Fibroblast of the aortic adventitia (primary cell): ENCODE results near the gene THSD1. TPM values are rescaled to one million over a fixed set of nuclear protein-coding genes. Genes with fewer than 3 reads are reported as not detected.
A peak's percentile ranks its signal among the peaks of the same experiment; 100 is the strongest.

Experiments
- DNase-seq: peaks from one replicate; pipeline ENCODE4 v3.0.0-alpha.2; 2010; ENCODE audit warnings: low read depth
- H3K4me3 ChIP-seq: 2 replicates; pipeline ENCODE4 v1.5.1; 2011; ENCODE audit warnings: low read depth, mild to moderate bottlenecking, control low read depth, low read length, moderate library complexity
- CTCF ChIP-seq: IDR thresholded peaks from 2 replicates; pipeline ENCODE4 v1.5.1; 2011; ENCODE audit warnings: mild to moderate bottlenecking, low read length, control low read depth, inconsistent platforms; ENCODE audit not compliant: insufficient read depth
- total RNA-seq: library from RNA; depleted of rRNA; stranded (reverse); fragments of >200 nt; gene quantifications from 2 replicates; pipeline ENCODE4 v1.2.3, GENCODE V29; 2012; ENCODE audit warnings: low replicate concordance

The THSD1 gene
- 4.8 and 6.0 TPM in 2 replicates for total RNA-seq

- peak; percentile 55 for DNase-seq
- peak within 1 kb of the TSS; percentile 74 for H3K4me3 ChIP-seq
- no peak for TF ChIP-seq CTCF
These were observed at the start of gene THSD1 for GRCh38 chr13:52405767-52406494. TSS of gene THSD1 (minus strand) at chr13:52406172. CDS start at chr13:52402600, 3,572 bp downstream.

GRCh38 chr13:52455677-52456041 lies 49.7 kb upstream of the THSD1 start:
- peak; percentile 66 for DNase-seq
- TF ChIP-seq CTCF, result no peak
- peak overlapping the region; percentile 97 for H3K4me3 ChIP-seq

- peak; percentile 91 for DNase-seq
- TF ChIP-seq CTCF, result no peak
- peak within 1 kb of the TSS; percentile 97 for H3K4me3 ChIP-seq
These were observed 49.1 kb upstream of the THSD1 start, which contains the start of gene CKAP2 for GRCh38 chr13:52454820-52455676. TSS of gene CKAP2 (plus strand) at chr13:52455478. CDS start at chr13:52455557, 79 bp downstream.

GRCh38 chr13:52454459-52454819 lies 48.5 kb upstream of the THSD1 start:
- no peak for TF ChIP-seq CTCF
- peak; percentile 10 for DNase-seq
- H3K4me3 ChIP-seq, result peak overlapping the region; percentile 97

GRCh38 chr13:52452470-52452869 lies 46.5 kb upstream of the THSD1 start:
- DNase-seq, result no peak
- H3K4me3 ChIP-seq, result no peak overlapping the region
- no peak for TF ChIP-seq CTCF

GRCh38 chr13:52451135-52451804 lies 45.3 kb upstream of the THSD1 start:
- no peak overlapping the region for H3K4me3 ChIP-seq
- TF ChIP-seq CTCF, result no peak
- DNase-seq, result no peak
